Activated naive CD8-positive, alpha-beta T cell treated with anti-CD3 and anti-CD28 coated beads, Interleukin-2, amount 10 ng/mL, durations not matched to agents 7 days and 5 days (primary cell): ENCODE results near the gene TFDP2. TPM values are rescaled to one million over a fixed set of nuclear protein-coding genes. Genes with fewer than 3 reads are reported as not detected.
"Not testable (repeated sequence)": the region's sequence is repeated elsewhere in the genome, so short reads cannot be mapped to it uniquely, and the experiment has no call there.

Experiments
- ATAC-seq: fragments of 150-1000 bp; cut with Tn5 transposase; one replicate; pipeline ENCODE4 v1.10.0; 2021; ENCODE audit warnings: low read depth, moderate library complexity
- POLR2A ChIA-PET: fragments of 350-600 bp; sonication (Branson Sonifier 250); formaldehyde crosslinking; loops from one replicate; lab custom pipeline; 2021; ENCODE audit warnings: antibody characterized with exemption; lab: Charles Lee
- DNase-seq: peaks from one replicate; pipeline ENCODE4 v3.0.0; 2021
- H3K27ac Mint-ChIP-seq: one replicate; pipeline ENCODE4 v1.8.0; 2022; ENCODE audit warnings: mild to moderate bottlenecking, mixed read lengths
- H3K27me3 Mint-ChIP-seq: one replicate; pipeline ENCODE4 v1.8.0; 2022; ENCODE audit warnings: mild to moderate bottlenecking, moderate library complexity, mixed read lengths
- H3K36me3 Mint-ChIP-seq: one replicate; pipeline ENCODE4 v1.8.0; 2021; ENCODE audit warnings: mild to moderate bottlenecking, mixed read lengths
- H3K4me1 Mint-ChIP-seq: one replicate; pipeline ENCODE4 v1.8.0; 2021; ENCODE audit warnings: mixed read lengths
- H3K4me3 Mint-ChIP-seq: one replicate; pipeline ENCODE4 v1.8.0; 2022; ENCODE audit warnings: mild to moderate bottlenecking, moderate library complexity, mixed read lengths
- H3K9me3 Mint-ChIP-seq: one replicate; pipeline ENCODE4 v1.8.0; 2021; ENCODE audit warnings: mixed read lengths
- total RNA-seq, 2 experiments: library from RNA; stranded (reverse); gene quantifications; one replicate each; pipeline ENCODE4 v1.2.3, GENCODE V29; 2021

The TFDP2 gene
- total RNA-seq, 2 experiments from 2014 or later: 32.1 to 37.1 TPM

DNA sequence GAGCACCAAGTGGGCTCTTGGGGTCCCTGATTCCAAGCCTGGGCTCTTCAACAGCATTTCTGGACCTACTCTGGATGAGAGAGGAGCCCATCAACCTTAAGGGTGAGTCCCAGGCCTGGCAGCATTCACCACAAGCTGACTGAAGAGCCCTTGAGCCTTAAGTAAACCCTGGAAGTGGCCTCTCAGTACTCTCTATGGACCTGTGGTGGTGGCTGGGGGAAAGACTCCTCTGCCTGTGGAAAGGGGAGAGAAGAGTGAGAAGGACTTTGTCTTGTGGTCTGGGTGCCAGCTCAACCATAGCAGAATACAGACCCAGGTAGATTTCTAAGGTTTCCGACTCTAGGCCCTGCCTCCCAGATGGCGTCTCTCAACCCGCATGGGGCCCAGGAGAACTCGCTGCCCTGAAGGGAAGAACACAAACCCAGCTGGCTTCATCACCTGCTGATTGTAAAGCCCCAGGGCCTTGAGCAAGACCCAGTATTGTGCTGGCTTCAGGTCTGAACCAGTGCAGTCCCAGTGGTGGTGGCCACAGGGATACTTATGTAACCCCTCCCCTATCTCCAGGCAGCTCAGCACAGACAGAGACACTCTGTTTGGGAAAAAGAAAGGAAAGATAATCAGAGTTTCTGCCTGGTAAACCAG is 71.4 kb downstream of the TFDP2 start:
- Mint-ChIP-seq H3K27ac (no peak overlapping the region), H3K36me3 (peaks cover 13% of the 10 kb centered on the region), H3K4me3 (no peak overlapping the region), H3K4me1 (no peaks in the 10 kb centered on the region), H3K27me3 (no peaks in the 10 kb centered on the region), H3K9me3 (no peaks in the 10 kb centered on the region)
- ATAC-seq (no peak), DNase-seq (no peak)
- POLR2A ChIA-PET: no interaction called here

DNA sequence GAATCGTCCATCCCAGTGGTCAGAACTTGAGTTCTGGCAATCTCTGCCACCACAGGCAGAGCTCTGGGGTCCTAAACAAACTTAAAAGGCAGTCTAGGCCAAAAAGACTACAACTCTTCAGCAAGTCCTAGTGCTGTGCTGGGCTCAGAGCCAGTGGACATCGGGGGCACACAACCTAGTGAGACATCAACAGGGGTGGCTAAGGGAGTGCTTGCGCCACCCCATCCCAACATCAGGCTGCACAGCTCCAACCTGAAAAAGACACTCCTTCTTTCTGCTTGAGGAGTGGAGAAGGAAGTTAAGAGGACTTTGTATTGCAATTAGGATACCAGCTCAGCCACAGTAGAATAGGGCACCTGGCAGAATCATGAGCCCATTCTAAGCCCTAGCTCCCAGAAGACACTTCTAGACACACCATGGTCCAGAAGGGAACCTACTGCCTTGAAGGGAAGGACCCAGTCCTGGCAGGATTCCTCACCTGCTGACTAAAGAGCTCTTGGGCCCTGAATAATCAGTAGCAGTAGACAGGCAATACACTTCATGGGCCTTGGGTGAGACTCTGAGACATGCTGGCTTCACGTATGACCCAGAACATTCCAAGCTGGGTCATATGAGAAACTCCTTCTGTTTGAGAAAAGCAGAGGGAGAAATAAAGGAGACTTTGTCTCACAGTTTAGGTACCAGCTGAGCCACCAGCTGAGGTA is 72.0 kb downstream of the TFDP2 start:
- DNase-seq: no peak
- Mint-ChIP-seq H3K36me3 (peaks cover 13% of the 10 kb centered on the region), H3K27ac (no peak overlapping the region), H3K9me3 (no peaks in the 10 kb centered on the region), H3K4me1 (no peaks in the 10 kb centered on the region), H3K27me3 (no peaks in the 10 kb centered on the region), H3K4me3 (no peak overlapping the region)
- ATAC-seq: no peak
- POLR2A ChIA-PET: no interaction called here

DNA sequence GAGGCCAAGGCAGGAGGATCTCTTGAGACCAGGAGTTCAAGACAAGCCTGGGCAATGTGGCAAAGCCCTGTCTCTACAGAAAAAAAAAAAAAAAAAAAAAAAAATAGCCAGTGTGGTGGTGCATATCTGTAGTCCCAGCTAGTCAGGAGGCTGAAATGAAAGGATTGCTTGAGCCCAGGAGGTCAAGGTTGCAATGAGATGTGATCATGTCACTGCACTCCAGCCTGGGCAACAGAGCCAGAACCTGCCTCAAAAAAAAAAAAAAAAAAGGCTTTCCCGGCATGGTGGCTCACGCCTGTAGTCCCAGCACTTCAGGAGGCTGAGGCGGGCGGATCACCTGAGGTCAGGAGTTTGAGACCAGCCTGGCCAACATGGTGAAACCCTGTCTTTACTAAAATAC is 73.7 kb downstream of the TFDP2 start:
- not testable (repeated sequence) for H3K27ac Mint-ChIP-seq, H3K4me3 Mint-ChIP-seq, ATAC-seq, H3K9me3 Mint-ChIP-seq, H3K4me1 Mint-ChIP-seq, DNase-seq, H3K27me3 Mint-ChIP-seq
- POLR2A ChIA-PET: interaction anchor here (0.5 to 0.7 kb wide), 2 partner anchors 104 to 927 kb away, joined by 3 read pairs; no protein-coding TSS in a partner anchor
- peaks cover 10% of the 10 kb centered on the region for H3K36me3 Mint-ChIP-seq

DNA sequence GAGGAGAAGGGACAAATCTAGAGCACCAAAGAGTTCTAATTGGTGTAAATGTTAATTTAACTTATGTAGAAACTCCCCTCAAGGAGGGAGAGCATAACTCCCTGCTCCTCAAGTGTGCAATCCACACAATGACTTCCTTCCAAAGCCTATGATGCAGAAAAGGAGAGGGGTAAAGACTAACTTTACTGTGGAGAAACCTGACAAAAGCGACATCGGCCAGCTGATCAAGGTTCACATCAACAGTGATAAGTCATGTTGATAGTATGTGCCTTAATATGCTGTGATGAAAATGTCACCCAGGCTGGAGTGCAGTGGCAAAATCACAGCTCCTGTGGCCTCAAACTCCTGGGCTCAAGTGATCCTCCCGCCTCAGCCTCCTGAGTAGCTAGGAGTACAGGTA is 76.5 kb downstream of the TFDP2 start:
- H3K4me1 Mint-ChIP-seq: peaks cover 4% of the 10 kb centered on the region
- no peaks in the 10 kb centered on the region for H3K9me3 Mint-ChIP-seq
- no peak overlapping the region for H3K27ac Mint-ChIP-seq
- H3K27me3 Mint-ChIP-seq: no peaks in the 10 kb centered on the region
- ATAC-seq (no peak), DNase-seq (no peak)
- H3K36me3 Mint-ChIP-seq: no peaks in the 10 kb centered on the region
- POLR2A ChIA-PET: no interaction called here
- no peak overlapping the region for H3K4me3 Mint-ChIP-seq

DNA sequence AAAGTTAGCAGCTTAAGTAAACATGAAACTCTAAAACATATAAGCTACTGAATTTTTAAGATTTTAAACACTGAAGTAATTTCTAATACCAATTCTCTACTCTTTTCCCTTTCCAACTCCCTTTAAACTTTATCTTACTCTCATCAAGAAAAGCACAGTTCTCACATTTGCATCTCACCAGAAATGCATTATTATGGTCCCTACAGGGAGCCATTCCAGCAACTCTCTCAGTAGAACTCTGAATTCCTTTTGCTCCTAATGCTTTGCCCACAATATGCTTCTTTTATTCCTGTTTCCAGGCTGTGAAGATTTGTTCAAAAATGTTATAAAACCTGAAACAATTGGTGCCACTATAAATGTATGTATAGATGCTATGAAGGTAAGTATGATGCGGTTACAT is 83.4 kb downstream of the TFDP2 start:
- Mint-ChIP-seq H3K4me3 (no peak overlapping the region), H3K4me1 (peaks cover 1% of the 10 kb centered on the region), H3K36me3 (peaks cover 2% of the 10 kb centered on the region), H3K27ac (no peak overlapping the region), H3K27me3 (no peaks in the 10 kb centered on the region), H3K9me3 (peaks cover 4% of the 10 kb centered on the region)
- POLR2A ChIA-PET: no interaction called here
- ATAC-seq (no peak), DNase-seq (no peak)

DNA sequence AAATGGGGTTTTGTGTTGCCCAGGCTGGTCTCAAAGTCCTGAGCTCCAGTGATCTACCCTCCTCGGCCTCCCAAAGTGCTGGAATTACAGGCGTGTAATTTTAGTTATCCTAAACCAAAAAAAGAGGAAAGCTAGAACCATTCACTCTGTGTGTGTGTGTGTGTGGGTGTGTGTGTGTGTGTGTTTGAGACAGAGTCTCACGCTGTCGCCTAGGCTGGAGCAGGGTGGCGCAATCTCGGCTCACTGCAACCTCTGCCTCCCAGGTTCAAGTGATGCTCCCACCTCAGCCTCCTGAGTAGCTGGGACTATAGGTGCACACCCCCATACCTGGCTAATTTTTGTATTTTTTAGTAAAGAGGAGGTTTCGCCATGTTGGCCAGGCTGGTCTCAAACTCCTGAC is 84.0 kb downstream of the TFDP2 start:
- H3K4me3 Mint-ChIP-seq: no peak overlapping the region
- no peaks in the 10 kb centered on the region for H3K4me1 Mint-ChIP-seq
- POLR2A ChIA-PET: no interaction called here
- no peaks in the 10 kb centered on the region for H3K27me3 Mint-ChIP-seq
- DNase-seq: no peak
- no peak for ATAC-seq
- peaks cover 2% of the 10 kb centered on the region for H3K36me3 Mint-ChIP-seq
- no peak overlapping the region for H3K27ac Mint-ChIP-seq
- peaks cover 4% of the 10 kb centered on the region for H3K9me3 Mint-ChIP-seq

DNA sequence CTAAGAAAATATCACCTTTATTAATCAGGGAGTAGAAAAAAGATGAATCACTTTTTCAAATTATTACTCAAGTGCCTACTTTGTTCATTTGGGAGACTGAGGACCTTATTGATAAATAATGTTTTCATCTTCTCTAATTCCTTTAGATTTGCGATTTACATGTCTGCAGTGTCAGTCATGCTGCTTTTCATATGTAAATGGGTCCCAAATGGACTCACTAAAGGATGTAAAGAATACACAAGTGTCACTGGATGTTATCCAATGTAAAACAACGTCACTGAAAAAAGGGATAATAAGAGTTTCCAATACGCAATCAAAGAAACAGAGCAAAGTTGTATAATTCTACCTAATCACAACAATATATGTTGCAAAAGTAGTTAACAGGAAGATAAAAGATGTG is 84.9 kb downstream of the TFDP2 start:
- no peak for ATAC-seq
- POLR2A ChIA-PET: no interaction called here
- Mint-ChIP-seq H3K36me3 (peaks cover 2% of the 10 kb centered on the region), H3K4me3 (no peak overlapping the region), H3K27me3 (no peaks in the 10 kb centered on the region), H3K27ac (no peak overlapping the region), H3K4me1 (no peaks in the 10 kb centered on the region), H3K9me3 (peaks cover 4% of the 10 kb centered on the region)
- DNase-seq: no peak

DNA sequence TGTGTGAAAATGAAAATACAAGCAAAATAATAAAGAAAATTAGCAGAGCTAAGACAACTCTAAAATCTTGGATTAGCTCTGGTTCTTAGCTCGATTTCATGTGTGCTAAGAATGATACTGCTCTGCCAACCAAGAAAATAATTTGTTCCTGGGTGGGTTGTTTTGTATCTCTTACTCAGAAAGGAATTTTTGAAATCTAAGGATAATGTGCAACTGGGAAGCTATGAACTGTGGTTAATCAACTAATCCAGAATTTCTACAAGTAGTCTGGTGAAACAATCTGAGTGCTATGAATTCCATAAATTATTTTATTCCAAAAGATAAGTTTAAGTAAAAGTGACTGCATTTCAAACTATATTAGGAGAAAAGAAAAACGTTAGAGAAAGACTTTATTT is 92.0 kb downstream of the TFDP2 start:
- Mint-ChIP-seq H3K4me1 (no peaks in the 10 kb centered on the region), H3K9me3 (peaks cover 4% of the 10 kb centered on the region), H3K27me3 (no peaks in the 10 kb centered on the region), H3K36me3 (peaks cover 6% of the 10 kb centered on the region), H3K4me3 (no peak overlapping the region), H3K27ac (no peak overlapping the region)
- DNase-seq (no peak), ATAC-seq (no peak)
- POLR2A ChIA-PET: no interaction called here

DNA sequence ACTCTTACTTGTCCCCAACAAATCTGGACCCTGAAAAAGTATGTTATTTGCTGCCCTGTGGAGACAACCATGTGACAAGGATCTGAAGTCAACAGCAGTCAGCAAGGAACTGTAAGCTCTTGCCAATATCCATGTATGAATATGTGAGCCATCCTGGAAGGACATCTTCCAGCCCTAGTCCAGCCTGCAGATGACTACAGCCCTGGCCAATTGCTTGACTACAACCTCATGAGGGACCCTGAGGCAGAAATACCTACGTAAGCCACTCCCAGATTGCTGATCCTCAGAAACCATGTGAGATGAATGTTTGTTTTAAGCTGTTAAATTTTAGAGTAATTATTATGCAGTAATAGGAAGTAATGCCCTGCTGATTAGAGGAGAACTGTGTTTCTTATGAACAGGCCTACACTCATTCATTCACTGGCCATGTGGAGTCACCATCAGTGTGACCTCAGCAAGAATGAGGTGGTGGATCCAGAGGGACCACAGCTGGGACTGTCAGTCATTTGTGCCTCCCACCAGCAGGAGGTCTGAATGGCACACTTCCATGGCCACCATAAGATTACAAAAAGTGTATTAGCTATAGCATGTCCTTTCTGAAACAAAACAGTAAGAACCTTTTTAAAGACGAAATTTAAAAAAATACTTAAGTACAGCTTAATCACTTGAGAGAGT is 92.6 kb downstream of the TFDP2 start:
- no peak for ATAC-seq
- DNase-seq: no peak
- Mint-ChIP-seq H3K4me3 (no peak overlapping the region), H3K9me3 (peaks cover under 1% of the 10 kb centered on the region), H3K4me1 (no peaks in the 10 kb centered on the region), H3K36me3 (peaks cover 4% of the 10 kb centered on the region), H3K27me3 (no peaks in the 10 kb centered on the region), H3K27ac (no peak overlapping the region)
- POLR2A ChIA-PET: no interaction called here

DNA sequence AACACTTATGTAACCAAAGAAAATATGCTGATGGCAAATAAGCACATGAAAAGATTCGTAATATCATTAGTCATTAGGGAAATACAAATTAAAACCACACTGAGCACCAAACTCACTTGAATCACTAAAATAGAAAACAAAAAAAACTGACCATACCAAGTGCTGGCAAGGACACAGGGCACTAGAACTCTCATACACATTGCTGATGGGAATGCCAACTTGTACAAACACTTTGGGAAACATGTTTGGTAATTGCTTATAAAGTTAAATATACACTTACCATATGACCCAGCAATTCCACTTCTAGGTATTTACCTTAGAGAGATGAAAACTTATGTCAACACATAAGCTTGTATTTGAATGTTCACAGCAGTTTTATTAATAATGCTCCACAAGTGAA is 95.5 kb downstream of the TFDP2 start:
- no peak for DNase-seq
- H3K4me3 Mint-ChIP-seq: no peak overlapping the region
- no peaks in the 10 kb centered on the region for H3K4me1 Mint-ChIP-seq
- no peaks in the 10 kb centered on the region for H3K9me3 Mint-ChIP-seq
- ATAC-seq: no peak
- peaks cover 4% of the 10 kb centered on the region for H3K36me3 Mint-ChIP-seq
- H3K27me3 Mint-ChIP-seq: peaks cover 1% of the 10 kb centered on the region
- H3K27ac Mint-ChIP-seq: no peak overlapping the region
- POLR2A ChIA-PET: no interaction called here

DNA sequence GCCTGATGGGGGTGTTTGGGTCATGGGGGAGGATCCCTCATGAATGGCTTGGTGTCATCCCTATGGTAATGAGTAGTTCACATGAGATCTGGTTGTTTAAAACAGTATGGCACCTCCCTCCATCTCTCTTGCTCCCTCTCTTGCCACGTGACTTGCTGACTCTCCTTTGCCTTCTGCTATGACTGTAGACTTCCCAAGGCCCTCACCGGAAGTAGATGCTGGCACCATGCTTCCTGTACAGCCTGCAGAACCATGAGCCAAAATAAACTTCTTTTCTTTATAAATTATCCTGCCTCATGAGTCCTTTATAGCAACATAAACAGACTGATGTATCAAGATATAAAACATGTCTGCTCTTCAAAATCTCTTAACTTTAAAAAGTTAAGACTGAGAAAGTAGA is 96.1 kb downstream of the TFDP2 start:
- Mint-ChIP-seq H3K4me3 (no peak overlapping the region), H3K27me3 (peaks cover 1% of the 10 kb centered on the region), H3K27ac (no peak overlapping the region), H3K9me3 (no peaks in the 10 kb centered on the region), H3K4me1 (no peaks in the 10 kb centered on the region), H3K36me3 (peaks cover 5% of the 10 kb centered on the region)
- POLR2A ChIA-PET: no interaction called here
- DNase-seq (no peak), ATAC-seq (no peak)

DNA sequence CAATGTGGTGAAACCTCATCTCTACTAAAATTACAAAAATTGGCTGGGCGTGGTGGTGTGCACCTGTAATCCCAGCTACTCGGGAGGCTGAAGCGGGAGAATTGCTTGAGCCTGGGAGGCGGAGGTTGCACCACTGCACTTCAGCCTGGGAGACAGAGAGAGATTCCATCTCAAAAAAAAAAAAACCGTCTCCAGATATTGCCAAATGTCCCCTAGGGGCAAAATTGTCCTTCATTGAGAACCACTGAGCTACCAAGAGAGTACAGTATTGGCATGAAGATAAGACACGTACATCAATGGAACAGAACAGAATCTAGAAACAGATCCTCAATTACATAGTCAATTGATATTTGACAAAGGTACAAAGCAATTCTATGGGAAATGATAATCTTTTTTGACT is 98.0 kb downstream of the TFDP2 start:
- ATAC-seq: no peak
- H3K4me3 Mint-ChIP-seq: no peak overlapping the region
- no peak overlapping the region for H3K27ac Mint-ChIP-seq
- peaks cover 5% of the 10 kb centered on the region for H3K36me3 Mint-ChIP-seq
- DNase-seq: no peak
- peaks cover 2% of the 10 kb centered on the region for H3K4me1 Mint-ChIP-seq
- POLR2A ChIA-PET: no interaction called here
- no peaks in the 10 kb centered on the region for H3K9me3 Mint-ChIP-seq
- peaks cover 1% of the 10 kb centered on the region for H3K27me3 Mint-ChIP-seq

DNA sequence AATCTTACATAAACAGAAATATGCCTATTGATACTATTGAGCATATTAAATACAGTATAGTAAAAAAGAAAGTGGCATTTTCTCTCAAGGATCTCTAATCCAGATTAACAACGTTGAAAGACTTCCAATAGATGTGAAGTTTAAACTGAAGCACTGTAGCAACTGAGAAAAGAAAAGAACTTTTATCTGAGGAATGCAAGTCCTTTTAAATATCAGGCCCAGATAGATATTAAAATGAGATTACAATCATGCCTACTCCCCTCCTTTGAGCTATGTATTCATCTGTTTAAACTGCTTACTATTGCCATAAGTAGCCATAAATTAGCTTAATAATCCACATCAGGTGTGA is 102.3 kb downstream of the TFDP2 start:
- H3K27me3 Mint-ChIP-seq: peaks cover 1% of the 10 kb centered on the region
- ATAC-seq: no peak
- no peak for DNase-seq
- no peak overlapping the region for H3K4me3 Mint-ChIP-seq
- peaks cover 3% of the 10 kb centered on the region for H3K36me3 Mint-ChIP-seq
- H3K9me3 Mint-ChIP-seq: peaks cover 2% of the 10 kb centered on the region
- peaks cover 2% of the 10 kb centered on the region for H3K4me1 Mint-ChIP-seq
- H3K27ac Mint-ChIP-seq: no peak overlapping the region
- POLR2A ChIA-PET: no interaction called here
